NCI-H748 treated with DMSO at 0.1 percent for 48 hours (cell line): ENCODE data around the gene ANXA11.
"Not testable (repeated sequence)": the region's sequence is repeated elsewhere in the genome, so short reads cannot be mapped to it uniquely, and the experiment has no call there.

Experiments
- DNase-seq: peaks from one replicate; lab custom pipeline; 2025; lab: John Stamatoyannopoulos, UW

The ANXA11 gene

GRCh38 chr10:80205477-80206276 lies at the start of gene ANXA11:
Gene ANXA11, minus strand, starts transcription at chr10:80205537. Its CDS starts 32,676 bp downstream, at chr10:80172861.
- DNase-seq: peak; percentile 41

GRCh38 chr10:80254726-80255125 lies 49.4 kb upstream of the ANXA11 start:
- DNase-seq: not testable (repeated sequence)

DNA sequence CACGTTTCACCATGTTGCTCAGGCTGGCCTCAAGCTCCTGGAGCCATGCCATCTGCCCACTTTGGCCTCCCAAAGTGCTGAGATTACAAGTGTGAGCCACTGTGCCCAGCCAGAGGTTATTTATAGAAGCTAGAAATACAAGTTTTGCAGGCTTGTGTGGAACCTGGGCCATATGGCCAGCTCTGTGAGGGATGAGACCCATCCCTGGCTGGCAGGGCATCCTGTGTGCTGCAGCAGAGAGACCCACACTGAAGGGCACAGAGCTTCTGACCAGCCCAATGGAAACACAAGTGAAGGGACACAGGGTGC lies 48.6 kb upstream of the ANXA11 start:
- DNase-seq: not testable (repeated sequence)

DNA sequence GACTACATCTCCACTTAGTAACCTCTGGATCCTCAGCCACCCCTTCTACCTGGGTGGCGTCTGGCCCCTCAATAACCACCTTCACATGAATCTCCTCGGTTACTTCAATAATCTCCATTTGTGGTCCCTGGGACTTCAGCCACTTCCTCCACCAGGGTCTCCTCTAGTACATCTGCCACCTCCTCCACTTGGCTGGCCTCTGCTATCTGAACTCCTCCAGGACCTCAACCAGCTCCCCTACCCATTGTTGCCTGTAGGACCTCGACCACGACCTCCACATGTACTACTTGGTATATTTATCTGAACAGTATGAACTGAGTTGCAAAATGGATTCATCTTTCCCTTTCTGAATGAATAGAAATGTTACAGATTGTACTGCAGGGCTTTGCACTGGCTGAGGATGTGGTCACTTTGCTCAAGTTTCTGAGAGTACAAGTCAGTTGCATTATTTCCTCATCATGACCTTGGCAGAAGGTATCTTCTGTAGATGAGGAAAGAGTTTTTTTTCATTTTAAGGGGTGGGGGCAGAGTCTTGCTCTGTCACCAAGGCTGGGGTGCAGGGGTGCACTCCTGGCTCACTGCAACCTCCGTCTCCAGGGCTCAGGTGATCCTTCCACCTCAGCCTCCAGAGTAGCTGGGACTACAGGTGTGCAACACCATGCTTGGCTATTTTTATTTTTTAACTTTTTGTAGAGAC lies 48.1 kb upstream of the ANXA11 start:
- DNase-seq: no peak

DNA sequence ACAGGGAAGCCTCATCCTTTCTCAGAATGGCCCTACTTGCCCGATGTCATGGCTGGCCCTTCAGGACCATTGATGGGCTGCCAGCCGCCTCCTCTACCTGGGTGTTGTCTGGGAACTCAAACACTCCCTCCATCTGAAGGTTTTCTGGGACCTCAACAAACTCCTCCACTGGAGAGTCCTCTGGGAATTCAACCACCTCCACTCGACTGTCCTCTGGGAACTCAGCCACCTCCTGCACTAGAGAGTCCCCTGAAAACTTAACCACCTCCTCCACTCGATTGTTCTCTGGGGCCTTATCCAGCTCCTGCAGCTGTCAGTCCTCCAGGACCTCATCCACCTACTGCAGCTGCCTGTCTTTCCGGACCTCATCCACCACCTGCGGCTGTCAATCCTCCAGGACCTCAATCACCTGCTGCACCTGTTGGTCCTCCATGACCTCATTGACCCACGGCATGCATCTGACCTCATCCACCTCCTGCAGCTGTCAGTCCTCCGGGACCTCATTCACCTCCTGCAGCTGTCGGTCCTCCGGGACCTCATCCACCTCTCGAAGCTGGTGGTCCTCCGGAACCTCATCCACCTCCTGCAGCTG lies 47.1 kb upstream of the ANXA11 start:
- no peak for DNase-seq

DNA sequence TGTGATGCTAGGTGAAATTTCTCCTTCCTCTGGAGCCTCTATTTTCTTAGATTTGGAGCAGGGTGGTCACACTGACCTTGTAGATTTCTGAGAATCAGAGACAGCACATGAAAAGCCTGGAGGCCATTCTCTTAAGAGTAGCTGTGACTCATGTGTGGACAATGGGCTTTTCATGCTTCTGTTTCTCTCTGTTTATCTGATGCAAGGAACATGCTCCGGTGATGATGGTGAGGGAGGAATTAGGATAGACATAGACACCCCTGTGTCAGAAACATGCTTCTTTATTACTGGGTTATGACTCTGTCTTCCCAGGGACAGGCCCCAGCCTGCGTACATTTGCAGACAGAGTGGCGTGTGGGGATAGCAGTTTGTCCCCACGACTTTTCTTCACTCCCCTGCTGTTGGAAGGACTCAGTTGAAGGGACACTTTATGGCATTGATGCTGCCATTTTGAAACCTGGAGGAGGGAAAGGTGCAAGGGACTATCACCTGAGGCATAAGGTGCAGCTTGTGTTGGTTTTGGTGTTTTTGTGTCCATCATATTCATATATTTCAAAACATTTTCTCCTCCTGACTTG lies 46.5 kb upstream of the ANXA11 start:
- DNase-seq: not testable (repeated sequence)

DNA sequence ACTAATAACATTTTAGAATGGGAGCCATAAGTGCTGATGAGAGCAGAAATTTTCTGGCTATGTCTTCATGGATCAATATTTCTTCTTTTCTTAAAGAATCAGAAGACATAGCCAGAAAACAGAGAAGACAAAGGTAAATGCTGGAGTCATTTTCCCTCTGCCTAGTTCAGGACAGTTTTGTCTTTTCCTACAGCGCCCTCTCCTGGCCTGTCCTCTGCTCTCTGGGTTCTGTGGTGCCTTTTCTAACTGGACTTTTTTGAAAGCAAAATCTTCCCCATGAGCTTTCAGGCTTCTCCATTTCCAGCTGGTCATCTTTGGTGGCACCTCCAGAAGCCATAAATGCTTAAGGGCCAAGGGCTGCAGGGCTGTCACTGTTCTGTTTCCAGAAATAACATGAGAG lies 45.1 kb upstream of the ANXA11 start:
- not testable (repeated sequence) for DNase-seq

DNA sequence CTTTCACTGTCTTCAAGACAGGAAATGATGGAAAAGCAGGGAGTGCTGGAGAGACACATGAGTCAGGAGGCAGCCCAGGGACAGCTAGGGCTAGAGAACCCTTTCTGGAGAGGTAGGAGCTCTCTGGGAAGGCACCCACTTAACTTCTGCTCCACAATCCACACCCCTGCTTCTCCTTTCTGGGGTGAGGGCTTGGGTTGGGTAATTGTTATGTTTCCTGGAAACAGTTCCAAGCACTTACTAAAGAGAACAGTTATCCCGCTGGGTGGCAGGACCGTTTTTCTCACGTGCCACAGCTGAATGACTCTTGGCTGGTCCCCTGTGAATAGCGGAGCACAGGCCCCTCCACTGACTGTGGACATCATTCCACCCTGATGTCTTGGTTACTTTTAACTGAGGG lies 44.6 kb upstream of the ANXA11 start:
- not testable (repeated sequence) for DNase-seq

DNA sequence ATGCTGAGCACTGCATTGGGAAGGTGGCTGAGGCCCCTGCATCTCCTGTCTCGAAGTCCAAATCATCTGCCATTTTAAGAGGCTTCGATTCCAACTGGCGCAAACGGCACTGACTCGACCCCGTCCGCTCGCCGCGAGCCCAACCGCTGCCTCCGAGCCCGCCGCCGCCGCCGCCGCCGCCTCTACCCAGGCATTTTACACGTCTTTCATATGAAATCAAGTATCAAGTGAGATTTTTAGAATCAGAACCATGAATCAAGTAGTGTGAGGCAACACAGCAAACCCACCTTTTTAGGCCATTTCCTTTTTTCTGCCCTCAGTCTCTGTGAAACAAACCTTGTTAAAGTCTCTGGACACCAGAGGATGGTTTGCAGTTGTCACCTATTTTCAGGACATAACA lies 42.3 kb upstream of the ANXA11 start:
- not testable (repeated sequence) for DNase-seq

- not testable (repeated sequence) for DNase-seq
These were observed 39.0 kb upstream of the ANXA11 start for GRCh38 chr10:80244371-80244770.

DNA sequence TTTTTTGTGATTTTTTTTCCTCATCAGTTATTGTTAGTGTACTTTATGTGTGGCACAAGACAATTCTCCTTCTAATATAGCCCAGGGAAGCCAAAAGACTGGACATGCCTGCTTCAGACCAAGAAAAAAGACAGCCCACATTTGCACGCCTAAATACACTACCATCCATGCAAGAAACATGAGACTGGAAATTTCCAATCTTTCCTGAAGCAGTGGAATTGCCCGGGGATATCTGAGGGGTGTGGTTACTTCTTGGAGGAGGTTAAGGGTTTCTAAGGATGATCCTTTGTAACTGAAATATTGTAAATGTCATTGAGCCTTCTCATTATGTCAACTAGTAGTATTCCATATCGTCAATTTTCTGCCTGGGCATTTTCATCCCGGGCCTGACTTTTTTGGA lies 37.0 kb upstream of the ANXA11 start:
- not testable (repeated sequence) for DNase-seq

GRCh38 chr10:80236457-80236856 lies 31.1 kb upstream of the ANXA11 start:
- DNase-seq: not testable (repeated sequence)

GRCh38 chr10:80234331-80235235 lies 29.2 kb upstream of the ANXA11 start:
- not testable (repeated sequence) for DNase-seq

DNA sequence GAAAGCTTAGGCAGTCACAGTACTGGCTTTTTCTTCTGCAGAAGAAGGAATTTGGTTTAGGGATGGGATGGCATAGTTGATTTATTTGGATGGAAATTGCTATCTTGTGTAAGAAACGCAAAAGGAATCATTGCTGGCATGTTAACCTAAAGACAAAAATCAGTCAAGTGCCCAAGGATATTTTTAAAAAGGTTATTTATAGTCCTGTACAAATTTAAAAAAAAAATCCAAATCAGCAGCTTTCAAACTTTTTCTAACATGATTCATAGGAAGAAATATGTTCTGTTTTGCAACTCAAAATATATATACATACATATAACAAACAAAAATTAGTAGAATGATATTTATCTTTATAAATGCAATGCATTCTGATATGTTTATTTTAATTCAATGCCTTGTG lies 28.5 kb upstream of the ANXA11 start:
- not testable (repeated sequence) for DNase-seq

DNA sequence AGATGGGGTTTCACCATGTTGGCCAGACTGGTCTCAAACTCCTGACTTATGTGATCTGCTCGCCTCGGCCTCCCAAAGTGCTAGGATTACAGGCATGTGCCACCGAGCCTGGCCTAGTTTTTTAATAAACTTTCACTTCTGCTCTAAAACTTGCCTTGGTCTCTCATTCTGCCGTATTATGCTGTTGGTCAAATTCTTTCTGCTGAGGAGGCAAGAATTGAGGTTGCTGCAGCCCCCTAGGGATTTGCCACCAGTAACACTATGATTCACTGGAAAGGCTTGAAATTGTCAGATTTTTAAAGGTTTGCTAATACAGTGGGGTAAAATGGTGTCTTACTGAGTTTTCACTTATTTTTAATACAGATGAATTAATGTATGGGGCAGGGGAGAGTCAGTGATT lies 21.4 kb upstream of the ANXA11 start:
- DNase-seq: not testable (repeated sequence)

DNA sequence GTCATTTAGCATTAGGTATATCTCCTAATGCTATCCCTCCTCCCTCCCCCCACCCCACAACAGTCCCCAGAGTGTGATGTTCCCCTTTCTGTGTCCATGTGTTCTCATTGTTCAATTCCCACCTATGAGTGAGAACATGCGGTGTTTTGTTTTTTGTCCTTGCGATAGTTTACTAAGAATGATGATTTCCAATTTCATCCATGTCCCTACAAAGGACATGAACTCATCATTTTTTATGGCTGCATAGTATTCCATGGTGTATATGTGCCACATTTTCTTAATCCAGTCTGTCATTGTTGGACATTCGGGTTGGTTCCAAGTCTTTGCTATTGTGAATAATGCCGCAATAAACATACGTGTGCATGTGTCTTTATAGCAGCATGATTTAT lies 17.7 kb upstream of the ANXA11 start:
- not testable (repeated sequence) for DNase-seq

DNA sequence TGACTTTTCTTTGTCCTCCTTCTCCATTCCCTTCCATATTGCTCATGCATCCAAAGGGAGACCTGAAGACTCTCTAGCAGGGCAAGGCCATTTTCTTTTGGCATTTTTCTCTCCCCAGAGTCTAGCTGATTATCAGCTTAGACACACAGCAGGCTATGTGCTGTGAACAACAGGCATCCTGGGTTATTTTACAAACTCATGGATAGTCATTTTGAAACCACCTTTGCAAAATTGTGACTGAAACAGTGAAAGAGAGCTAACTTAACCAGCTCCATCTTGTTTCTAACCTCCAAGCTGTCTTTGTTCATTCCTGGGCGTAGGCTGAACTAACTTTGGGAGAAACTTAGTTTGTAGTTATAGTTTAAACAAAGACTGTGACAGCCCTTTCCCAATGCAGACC lies 13.5 kb upstream of the ANXA11 start:
- DNase-seq: not testable (repeated sequence)

GRCh38 chr10:80214368-80214982 lies 9.1 kb upstream of the ANXA11 start:
- DNase-seq: not testable (repeated sequence)

DNA sequence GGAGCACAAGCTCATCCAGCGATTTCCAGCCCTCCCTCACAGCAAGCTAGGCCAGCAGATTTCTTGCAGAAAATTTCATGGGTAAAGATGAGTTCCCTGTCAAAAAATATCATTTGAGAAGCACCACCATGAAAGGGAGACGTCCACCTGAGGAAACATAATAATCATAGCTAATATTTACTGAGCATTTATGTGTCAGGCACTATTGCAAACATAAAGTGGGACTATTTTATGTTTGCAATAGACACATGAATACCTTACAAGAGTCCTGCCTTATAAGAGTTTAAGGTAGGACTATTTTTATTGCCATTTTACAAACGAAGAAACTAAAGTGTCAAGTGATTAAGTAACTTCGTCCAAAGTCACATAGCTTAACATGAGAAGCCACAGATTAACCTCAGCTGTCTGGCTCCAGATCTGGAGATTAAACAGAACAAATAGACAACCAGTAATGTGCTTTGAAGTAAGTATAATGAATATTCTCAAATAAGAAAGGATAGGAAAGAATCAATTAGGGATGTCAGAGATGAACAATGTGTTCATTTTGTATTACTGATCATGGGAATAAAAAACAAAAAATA lies 7.3 kb upstream of the ANXA11 start:
- DNase-seq: not testable (repeated sequence)

DNA sequence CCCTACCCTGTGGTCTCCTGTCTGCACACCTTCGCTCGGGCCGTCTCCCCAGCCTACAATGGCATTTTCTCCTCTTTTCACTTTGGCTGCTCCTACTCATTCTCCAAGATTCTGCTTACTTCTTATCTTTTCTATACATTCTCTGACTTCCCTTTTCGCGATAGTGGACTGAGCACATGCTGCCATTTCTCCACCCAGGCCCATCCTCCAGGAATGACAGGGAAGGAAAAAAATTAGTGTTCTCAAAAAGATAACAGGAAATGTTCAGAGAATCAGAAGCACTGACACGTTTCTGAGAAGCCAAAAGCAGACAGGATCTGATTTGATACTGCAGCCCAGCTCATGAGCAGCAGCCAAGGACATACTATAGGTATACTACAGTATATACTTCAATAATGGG lies 6.4 kb upstream of the ANXA11 start:
- DNase-seq: no peak

DNA sequence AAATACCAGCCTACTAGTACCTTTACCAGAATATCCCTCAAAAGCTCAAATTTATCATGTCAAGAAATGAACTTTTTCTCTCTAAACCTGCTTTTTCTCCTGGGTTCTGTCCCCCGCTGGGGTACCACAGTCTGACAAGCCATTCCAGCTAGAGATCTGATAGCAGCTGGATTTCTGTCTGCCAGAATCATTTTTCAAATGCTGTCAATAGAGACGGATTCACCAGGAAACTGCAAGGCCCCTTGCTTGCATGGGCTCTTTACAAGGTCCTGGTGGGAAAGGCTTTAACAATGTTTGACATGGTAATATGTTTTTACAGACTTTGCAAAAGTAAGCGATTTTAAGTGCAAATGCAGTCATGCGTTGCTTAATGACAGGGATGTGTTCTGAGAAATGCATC lies 4.9 kb upstream of the ANXA11 start:
- DNase-seq: no peak
